ENCODE results near the gene SYNGR1.
"Not testable (repeated sequence)": the region's sequence is repeated elsewhere in the genome, so short reads cannot be mapped to it uniquely, and the experiment has no call there.

Gene SYNGR1

GRCh38 chr22:39409516-39410029 is 59.8 kb downstream of the SYNGR1 start:
- H3K4me3 ChIP-seq (ENCODE audit: low read depth, low read length), result no peak overlapping the region
- no peak for DNase-seq (ENCODE audit: low read depth)
- TF ChIP-seq CTCF (IDR thresholded peaks at IDR 0.05; ENCODE audit: insufficient read depth, low read depth, low read length, missing control alignments), result no peak

- TF ChIP-seq CTCF (IDR thresholded peaks at IDR 0.05; ENCODE audit: insufficient read depth, low read depth, low read length, missing control alignments), result no peak
- DNase-seq (ENCODE audit: low read depth), result no peak
- H3K4me3 ChIP-seq (ENCODE audit: low read depth, low read length), result no peak overlapping the region
Measured at GRCh38 chr22:39410264-39410663, 60.5 kb downstream of the SYNGR1 start.

- DNase-seq (ENCODE audit: low read depth); H3K4me3 ChIP-seq (ENCODE audit: low read depth, low read length): not testable (repeated sequence)
Measured at GRCh38 chr22:39411828-39412365, 62.1 kb downstream of the SYNGR1 start.

GRCh38 chr22:39413204-39413603 is 63.4 kb downstream of the SYNGR1 start:
- not testable (repeated sequence) for DNase-seq (ENCODE audit: low read depth); H3K4me3 ChIP-seq (ENCODE audit: low read depth, low read length)

GRCh38 chr22:39414377-39414776 is 64.6 kb downstream of the SYNGR1 start:
- no peak for DNase-seq (ENCODE audit: low read depth)
- no peak for TF ChIP-seq CTCF (IDR thresholded peaks at IDR 0.05; ENCODE audit: insufficient read depth, low read depth, low read length, missing control alignments)
- no peak overlapping the region for H3K4me3 ChIP-seq (ENCODE audit: low read depth, low read length)

- DNase-seq (ENCODE audit: low read depth), result no peak
- no peak overlapping the region for H3K4me3 ChIP-seq (ENCODE audit: low read depth, low read length)
- TF ChIP-seq CTCF (IDR thresholded peaks at IDR 0.05; ENCODE audit: insufficient read depth, low read depth, low read length, missing control alignments), result no peak
Measured at GRCh38 chr22:39414886-39415285, 65.1 kb downstream of the SYNGR1 start.

GRCh38 chr22:39415506-39415905 is 65.7 kb downstream of the SYNGR1 start:
- no peak for DNase-seq (ENCODE audit: low read depth)
- H3K4me3 ChIP-seq (ENCODE audit: low read depth, low read length), result no peak overlapping the region
- TF ChIP-seq CTCF (IDR thresholded peaks at IDR 0.05; ENCODE audit: insufficient read depth, low read depth, low read length, missing control alignments), result no peak

GRCh38 chr22:39416319-39416718 is 66.5 kb downstream of the SYNGR1 start:
- TF ChIP-seq CTCF (IDR thresholded peaks at IDR 0.05; ENCODE audit: insufficient read depth, low read depth, low read length, missing control alignments), result no peak
- DNase-seq (ENCODE audit: low read depth), result no peak
- H3K4me3 ChIP-seq (ENCODE audit: low read depth, low read length), result no peak overlapping the region

Measured in GM12865 (cell line).